Hematopoietic multipotent progenitor cell treated with erythropoietin and hydrocortisone succinate and interleukin-3 and kit ligand, for 4 days (in vitro differentiated cells): Measurements from ENCODE around the gene TNFRSF12A.
A peak's percentile ranks its signal among the peaks of the same experiment; 100 is the strongest.

Source experiments
- DNase-seq: peaks from one replicate; pipeline ENCODE4 v3.0.0-alpha.2; 2015

Gene TNFRSF12A, protein sequence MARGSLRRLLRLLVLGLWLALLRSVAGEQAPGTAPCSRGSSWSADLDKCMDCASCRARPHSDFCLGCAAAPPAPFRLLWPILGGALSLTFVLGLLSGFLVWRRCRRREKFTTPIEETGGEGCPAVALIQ

DNA sequence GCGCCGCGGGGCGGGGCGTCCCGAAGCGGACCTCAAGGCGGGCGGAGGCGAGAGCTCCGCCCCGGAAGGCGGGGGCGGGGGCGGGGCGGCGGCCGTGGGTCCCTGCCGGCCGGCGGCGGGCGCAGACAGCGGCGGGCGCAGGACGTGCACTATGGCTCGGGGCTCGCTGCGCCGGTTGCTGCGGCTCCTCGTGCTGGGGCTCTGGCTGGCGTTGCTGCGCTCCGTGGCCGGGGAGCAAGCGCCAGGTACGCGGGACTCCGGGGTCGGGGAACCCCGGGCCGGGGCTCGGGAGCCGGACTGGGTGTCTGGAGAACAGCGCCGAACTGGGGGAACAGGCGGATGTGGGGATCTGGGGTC, at the start of gene TNFRSF12A:
TNFRSF12A (plus strand) TSS at position 122 of the 357 bp plus-strand sequence; CDS start at position 152, 30 bp downstream.
- DNase-seq: peak; percentile 93

DNA sequence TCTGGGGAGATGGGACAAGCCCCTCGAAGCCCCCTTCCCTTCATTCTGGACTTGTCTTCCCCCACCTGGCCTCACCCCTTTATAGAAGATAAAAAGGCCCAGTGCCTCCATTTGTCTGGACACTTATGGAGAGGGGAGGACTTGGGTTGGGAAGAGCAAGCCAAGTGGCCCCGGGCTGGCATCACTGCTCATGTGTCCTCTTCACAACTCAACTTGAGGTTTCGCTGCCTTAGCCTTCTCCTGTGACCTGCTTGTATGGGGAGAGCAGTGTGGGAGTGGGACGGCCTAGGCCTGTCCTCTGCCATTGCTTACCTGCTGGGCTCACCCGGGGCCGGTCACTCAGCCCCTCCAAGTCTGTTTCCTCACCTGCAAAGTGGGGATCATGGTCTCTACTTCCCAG, 49.6 kb upstream of the TNFRSF12A start:
- no peak for DNase-seq

DNA sequence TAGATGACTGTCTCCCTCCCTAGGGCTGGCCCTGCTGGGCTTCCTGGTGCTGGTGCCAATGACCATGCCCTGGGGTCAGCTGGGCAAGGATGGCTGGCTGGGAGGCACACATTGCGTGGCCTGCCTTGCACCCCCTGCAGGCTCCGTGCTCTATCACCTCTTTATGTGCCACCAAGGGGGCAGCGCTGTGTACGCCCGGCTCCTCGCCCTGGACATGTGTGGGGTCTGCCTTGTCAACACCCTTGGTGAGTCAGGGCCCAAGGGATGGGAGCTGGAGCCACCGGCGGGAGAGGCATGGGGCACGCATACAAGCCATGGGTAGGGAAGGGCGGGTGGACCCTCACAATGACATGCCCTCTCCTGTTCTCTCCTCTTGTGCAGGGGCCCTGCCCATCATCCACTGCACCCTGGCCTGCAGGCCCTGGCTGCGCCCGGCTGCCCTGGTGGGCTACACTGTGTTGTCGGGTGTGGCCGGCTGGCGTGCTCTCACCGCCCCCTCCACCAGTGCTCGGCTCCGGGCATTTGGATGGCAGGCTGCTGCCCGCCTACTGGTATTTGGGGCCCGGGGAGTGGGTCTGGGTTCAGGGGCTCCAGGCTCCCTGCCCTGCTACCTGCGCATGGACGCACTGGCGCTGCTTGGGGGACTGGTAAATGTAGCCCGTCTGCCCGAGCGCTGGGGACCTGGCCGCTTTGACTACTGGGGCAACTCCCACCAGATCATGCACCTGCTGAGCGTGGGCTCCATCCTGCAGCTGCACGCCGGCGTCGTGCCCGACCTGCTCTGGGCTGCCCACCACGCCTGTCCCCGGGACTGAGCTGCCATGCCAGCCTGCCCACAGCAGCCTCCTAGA, 48.8 kb upstream of the TNFRSF12A start:
- DNase-seq: no peak

DNA sequence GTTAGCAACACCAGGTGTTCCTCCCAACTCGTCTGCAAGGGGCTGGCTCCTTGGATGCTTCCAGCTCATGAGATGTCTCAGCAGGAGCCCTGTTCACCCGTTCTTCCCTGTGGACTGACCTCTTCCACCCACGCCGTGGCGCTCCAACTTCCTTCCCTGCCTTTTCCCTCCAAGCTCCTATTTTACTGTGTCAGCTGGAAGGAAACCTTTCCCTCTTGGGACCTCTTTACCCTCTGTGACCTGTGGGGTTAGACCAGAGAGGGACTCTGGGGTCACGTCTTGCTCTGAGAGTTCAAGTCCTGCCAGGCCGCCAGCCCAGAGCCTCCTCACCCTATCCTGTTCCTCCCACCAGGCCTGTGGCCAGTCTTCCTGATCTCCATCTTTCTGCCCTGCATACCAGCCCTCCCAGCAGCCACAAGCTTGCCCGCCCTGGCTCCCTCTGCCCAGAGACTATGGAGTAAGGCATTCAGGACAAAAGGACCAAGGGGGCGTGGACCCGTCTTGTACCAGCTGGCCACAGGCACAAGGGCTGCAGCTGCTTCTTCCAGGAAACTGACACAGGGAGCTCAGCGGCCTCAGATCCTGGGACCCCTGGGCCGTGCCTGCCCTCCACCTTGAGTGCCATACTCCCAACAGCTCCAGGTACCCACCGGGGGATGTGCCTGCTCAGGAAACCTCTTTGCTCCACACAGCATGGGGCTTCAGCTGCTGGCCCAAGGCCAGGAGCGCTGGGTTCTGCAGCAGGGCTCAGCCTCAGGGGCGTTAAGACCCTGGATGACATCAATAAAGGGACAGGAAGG, 48.0 kb upstream of the TNFRSF12A start:
- DNase-seq: no peak

DNA sequence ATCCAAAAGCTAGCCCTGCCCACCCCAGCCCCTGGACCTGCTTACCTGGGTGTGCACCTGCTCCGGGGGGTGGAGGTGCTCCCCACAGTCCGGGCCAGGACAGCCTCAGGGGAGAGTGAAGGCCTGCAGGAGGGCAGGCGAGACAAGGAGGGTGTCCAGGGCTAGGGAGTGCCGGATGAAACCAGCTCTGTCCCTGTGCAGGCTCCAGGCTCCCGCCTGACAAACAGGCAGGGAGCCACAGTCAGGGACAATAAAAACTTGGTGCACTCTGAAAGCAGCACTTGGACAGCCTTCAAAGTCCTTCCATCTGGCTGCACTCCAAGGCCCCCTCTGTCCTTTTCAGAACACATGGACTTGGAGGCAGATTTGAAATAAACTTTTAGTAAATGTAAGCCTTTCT, 47.1 kb upstream of the TNFRSF12A start:
- DNase-seq: no peak

DNA sequence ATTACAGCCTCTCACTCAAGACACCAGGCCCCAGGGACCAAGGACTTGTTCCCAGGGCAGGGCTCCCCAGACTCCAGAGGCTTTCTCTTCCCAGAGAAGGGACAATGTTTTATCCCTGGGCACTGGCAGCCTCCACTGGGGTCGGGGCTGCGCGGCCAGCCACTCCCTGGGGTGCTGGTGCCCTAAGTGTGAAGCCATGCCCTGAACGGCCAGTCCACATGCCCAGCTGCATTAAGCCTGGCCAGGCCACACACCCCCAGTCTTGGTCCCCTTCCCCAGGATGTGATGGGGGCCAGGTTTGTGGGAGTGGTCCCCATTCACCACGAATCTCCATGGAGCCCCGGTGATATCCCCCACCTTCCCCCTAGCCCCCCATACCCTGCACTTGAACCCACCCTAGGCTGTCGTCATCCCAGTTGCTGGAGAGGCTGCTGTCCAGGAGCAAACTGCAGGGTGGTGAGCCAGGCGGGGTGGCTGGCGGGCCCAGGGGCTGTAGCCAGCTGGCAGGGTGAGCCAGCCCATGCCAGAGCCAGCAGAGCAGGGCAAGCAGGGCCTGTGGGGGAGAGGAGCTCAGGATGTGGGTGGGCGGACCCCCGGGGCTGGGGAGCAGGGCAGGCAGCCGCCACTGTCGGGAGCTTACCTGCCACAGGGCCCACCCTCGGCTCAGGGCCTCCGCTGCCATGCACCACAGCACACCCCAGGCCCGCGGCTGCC, 46.4 kb upstream of the TNFRSF12A start:
- DNase-seq: no peak

DNA sequence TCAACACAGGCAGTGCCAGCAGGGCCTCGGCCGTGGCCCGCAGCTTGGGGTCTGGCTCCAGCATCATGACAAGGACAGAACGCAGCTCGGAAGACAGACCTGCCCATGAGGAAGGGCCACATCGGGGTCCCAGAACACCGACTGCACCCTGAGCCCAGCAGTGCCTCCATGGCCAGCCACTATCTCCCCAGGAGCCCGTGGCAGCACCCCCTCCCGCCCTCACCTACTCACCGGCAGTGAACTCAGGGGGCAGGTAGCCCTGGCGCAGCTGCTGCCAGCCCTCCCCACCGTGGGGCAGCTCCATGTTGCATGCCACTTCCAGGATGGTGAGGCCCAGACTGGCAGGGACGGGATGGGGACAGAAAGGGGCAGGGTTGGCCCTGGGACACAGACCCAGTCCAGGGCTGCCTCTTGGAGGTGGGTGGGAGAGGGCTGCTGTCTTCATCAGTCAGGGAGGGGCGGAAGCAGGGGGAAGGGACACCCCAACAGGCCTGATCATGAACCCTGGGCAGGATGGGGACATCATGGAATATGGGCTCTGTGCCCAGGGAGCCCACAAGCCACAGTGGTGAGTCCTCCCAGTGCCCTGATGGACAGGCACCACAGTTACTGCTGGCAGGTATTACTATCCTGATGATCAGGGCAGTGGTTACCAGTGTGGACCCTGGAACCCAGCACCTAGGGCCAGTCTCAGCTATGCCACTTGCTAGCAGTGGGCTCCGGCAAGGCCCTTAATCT, 45.7 kb upstream of the TNFRSF12A start:
- no peak for DNase-seq

DNA sequence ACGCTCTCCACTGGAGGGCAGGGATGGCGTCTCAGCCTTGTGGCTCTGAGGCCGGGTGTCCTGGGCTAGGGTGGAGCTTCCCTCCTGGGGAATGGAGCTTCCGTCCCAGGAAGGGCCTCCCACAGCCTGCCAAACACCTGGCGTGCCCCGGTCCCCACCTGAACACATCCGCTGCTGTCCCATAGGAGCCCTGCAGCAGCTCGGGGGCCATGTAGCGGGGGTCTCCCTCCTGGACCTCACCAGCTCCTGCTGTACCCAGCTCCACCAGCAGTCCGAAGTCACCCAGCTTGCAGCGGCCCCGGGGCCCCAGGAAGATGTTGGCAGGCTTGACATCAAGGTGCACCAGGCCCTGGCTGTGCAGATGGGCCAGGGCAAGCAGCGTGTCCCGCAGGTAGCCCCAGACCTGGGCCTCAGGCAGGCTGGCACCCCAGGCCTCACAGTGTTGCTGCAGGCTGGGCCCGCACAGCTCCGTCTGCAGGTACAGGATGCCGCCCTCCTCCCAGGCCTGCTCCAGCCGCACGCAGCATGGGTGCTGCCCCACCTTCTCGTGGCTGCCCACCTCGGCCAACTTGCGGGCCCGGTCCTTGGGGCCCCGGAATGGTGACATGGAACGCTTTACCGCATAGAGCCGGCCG, 44.9 kb upstream of the TNFRSF12A start:
- DNase-seq: no peak

DNA sequence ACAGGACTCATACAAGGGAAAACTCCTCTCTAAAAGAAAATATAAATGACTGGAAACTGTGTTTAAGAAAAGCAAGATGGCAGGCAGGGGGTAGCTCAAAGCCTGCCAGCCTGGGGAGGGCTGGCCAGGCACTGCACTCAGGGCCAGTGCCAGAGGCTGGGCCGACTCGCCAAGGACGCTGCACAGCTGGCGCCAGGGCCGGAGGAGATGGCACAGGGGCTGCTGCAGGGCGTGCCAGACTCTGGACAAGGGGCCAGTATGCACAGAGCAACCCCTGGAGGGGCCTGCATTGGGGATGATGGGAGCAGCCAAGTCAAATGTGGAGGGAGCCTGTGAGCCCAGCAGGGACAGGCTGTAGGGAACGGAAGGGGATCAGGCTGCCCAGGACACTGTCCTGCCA, 44.0 kb upstream of the TNFRSF12A start:
- DNase-seq: no peak

DNA sequence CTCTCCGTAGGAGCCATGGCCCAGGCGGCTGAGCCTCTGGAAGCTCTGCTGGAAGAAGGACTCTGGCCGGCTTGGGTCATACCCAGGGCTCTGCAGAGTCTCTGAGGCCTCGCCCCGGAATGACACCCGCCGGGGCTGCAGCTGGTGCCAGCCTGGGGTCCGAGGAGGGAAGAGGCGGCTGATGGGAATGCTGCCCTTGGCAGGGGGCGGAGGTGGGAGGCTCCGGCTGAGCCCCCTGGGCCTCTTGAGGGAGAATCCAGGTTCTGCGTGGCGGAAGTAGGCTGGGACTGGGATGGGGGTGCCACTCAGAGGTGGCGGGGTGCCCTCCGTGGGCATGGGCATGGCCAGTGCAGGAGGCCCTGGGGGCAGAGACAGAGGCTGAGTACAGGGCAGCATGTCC, 43.5 kb upstream of the TNFRSF12A start:
- DNase-seq: no peak

DNA sequence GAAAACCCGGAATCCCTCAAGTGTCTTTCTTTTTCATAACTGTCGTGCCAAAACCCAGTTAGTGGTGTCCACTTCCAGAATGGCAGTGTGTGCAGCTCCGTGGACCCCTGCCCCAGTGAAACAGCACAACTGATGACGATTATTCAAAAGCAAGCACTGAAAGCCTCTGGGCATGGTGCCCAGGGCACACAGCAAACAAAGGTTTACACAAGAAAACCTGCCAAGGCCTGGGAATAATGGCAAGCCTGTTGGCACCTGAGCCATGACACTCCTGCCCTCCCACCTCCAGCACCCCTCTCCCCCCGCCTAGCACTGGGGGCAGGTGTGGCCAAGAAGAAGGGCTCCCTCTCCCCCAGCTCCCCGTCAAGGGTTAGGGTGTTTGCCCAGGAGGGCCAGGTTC, 42.7 kb upstream of the TNFRSF12A start:
- DNase-seq: no peak

DNA sequence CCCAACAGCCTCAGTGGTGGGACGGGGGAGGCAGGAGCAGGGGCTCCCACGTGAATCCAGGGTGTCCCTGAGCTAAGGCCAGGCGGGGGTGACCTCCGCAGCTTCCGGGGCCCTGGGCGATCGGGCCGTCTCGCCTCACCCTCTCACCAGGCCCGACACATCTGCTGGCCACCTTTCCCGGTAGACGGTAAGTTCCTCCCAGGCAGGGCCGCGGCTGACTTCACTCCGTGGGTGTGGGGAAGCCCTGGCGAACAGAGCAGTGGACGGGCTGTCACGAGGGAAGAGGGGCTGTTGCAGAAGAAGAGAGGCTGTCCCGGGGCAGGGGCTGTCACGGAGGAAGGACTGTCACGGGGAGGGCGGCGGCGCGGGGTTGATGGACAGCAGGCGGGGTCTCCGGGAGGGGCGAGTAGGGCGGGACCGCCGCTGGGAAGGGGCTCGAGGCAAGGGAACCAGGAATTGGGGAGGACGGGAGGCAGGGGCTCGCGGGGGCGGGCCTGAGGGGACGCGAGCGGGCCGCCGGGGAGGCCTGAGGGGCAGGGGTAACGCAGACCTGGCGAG, 40.4 kb upstream of the TNFRSF12A start:
- DNase-seq: peak; percentile 67

DNA sequence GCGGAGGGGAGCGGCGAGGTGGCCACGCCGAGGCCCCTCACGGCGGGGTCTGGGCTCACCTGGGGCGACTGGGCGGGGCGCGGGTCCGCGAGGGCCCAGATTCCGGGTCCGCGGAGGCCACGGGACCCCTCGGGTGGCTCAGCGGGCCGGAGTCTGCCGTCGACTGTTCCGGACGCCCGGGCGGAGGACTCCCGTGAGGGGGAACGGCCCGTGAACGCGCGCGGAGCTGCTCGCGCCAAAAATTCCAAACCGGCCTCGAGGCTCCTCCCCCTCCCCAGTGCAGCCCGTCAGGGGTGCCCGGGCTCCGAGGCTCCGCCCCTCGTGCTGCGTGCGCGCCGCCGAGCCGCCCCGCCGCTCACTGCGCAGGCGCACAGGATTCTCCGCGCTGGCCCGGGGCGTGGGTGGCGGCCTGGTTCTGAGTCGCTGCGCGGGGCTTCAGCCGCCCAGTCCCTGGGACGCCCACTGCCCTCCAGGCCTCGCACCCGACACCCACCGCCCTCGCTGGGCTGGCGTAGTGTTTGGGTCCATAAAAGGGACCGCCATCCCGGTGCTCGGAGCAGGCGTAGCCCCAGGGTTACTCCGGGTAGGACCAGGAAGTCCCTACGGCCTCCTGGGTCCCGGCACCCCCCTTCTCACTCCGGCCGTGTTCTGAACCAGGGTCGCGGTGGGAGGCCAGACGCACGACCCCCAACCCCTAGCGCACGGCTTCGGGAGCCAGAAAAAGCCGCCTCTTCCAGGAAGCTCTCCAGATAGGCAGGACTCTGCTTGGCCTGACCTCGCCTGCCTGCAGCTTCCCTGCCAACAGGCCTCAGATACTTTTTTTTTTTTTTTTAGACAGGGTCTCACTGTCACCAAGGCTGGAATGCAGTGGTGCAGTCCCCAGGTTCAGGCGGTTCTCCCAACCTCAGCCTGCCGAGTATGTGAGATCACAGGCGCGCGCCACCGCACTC, 39.7 kb upstream of the TNFRSF12A start, which contains the start of gene PKMYT1:
PKMYT1 (minus strand) TSS at position 220 of the 950 bp plus-strand sequence. CDS start 789 bp downstream, outside the sequence.
- DNase-seq: peak; percentile 97

DNA sequence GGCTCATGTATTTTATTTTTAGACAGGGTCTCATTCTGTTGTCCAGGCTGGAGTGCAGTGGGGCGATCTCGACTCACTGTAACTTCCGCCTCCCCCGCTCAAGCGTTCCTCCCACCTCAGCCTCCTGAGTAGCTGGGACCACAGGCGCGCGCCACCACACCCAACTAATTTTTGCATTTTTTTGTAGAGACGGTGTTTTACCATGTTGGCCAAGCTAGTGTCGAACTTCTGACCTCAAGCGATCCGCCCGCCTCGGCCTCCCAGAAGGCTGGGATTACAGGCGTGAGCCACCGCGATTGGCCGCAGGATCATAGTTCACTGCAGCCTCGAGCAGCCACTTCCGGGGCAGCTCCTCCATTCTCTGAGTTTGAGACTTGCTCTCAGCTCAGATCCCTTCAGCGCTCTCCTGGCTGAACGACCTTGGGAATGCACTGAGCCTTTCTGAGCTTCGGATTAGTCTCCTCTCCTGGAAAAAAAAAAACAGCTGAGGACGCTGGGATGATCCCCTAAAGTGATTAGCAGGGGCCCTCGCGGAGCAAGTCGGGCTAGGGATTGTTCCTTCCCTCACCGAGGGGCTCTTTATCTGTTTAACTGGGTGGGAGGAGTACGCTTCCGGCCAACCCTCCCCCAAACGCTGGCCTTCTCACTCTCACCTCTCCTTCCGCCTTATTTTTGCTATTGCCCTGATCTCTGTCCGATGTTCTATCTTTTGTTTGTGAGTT, 38.8 kb upstream of the TNFRSF12A start:
- no peak for DNase-seq

DNA sequence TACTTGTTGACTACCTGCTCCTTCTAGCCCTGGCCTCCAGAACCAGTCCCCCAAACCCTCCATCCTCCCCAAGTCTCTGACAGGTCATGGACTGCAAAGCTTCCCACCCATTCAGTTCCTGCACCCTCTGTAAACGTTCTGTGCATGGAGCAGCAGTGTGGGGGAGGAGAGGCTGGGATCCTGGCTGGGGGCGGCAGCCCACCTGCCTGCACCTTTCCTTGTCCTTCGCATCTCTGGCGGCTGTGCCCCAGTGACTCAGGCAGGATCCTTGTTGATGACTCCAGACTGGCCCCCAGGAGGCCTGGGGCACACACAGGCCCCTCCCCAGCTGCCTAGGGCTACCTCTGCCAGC, 38.3 kb upstream of the TNFRSF12A start:
- no peak for DNase-seq

DNA sequence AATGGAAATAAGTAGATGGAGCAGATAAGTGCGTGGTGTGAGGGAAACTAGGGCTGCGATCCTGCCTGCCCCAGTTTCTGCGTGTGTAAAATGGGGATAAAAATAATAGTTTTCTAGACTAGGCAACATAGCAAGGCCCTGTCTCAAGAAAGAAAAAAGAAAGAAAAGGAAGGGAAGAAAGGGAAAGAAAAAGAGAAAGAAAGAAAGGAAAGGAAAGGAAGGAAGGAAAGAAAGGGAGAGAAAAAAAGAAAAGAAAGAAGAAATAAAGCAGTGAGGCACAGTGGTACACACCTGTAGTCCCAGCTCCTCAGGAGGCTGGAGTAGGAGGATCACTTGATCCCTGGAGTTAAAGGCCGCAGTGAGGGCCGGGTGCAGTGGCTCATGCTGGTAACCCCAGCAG, 37.8 kb upstream of the TNFRSF12A start:
- DNase-seq: no peak

DNA sequence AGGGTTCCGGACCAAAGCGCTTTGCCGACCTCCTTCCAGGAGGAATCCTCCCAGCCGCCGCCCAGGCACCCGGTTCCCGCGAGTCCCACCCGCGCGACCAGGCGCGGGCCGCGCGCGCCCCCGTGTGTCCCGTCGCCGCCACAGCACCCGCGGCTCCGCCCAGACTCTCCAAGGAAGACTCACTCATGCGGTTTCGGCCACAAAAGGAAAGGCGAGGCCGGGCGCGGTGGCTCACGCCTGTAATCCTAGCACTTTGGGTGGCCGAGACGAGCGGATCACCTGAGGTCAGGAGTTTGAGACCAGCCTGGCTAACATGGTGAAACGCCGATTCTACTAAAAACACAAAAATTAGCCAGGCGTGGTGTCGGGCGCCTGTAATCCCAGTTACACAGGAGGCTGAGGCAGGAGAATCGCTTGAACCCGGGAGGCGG, 36.4 kb upstream of the TNFRSF12A start:
- peak; percentile 88 for DNase-seq

DNA sequence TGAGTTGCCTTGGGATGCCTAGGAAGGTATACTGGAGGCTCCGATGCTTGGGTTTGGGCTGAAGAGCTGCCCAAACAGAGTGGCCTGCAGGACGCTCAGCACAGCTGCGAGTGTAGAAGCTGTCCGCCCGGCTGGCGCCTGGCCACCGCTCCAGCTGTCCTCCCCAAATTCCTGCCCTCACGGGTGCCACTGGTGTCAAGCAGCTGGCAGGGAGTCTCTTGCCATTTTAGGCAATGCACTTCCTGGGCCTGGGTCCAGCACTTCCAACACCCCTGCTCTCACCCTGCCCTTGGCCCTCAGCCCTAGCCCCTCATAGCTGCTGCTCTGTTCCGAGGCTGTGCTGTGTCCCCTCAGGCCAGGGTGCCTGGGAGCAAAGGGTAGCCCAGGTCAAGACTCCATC, 34.7 kb upstream of the TNFRSF12A start:
- no peak for DNase-seq

DNA sequence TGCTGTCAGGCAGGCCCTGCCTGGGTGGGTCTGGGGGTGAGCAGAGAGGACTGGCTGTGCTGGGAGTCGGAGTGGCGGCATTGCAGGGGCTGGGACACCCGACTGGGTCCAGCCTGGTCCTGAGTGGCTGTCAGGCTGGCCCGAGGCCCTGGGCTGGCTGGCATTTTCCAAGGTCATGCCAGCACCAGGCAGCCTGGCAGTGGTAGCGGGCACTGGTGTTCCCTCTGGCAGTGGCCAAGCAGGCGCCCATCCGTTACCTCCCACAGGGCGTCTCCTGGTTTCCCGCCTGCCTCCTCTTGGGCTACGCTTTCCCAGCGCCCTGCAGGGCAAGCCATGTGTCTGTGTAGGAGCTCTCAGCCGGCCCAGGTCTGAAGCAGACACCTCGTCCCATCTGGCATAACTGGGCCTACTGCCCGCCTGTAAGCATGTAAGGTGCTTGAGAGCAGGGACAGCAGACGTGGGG, 34.2 kb upstream of the TNFRSF12A start:
- DNase-seq: no peak
